HG02973 (cell line): ENCODE results near the gene IFITM5.
A peak's percentile ranks its signal among the peaks of the same experiment; 100 is the strongest.

Experiments used
- ATAC-seq: cut with Tn5 transposase; IDR thresholded peaks from one replicate; pipeline ENCODE4 v1.9.1; 2021; ENCODE audit warnings: moderate library complexity; ENCODE audit not compliant: unreplicated experiment

IFITM5 gene

GRCh38 chr11:269146-269890 lies 30.0 kb downstream of the IFITM5 start:
- peak; percentile 64 for ATAC-seq

DNA sequence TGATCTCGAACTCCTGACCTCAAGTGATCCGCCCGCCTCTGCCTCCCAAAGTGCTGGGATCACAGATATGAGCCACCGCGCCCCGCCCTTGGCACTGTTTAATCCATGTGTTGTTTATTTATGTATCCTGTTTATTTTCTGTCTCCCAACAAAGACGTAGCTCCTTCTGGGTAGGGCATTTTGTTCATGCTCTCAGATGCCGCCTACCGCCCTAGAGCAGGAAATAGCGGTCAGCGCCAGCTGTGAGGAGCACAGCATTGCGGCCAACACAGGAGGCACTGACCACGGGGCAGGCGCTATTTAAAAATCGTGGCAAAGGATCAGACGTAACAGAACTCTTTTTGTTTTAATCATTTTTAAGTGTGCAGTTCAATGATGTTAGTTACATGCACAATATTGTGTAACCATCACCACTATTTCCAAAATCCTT lies 30.6 kb downstream of the IFITM5 start:
- ATAC-seq = peak; percentile 29

GRCh38 chr11:267491-267994 lies 31.8 kb downstream of the IFITM5 start:
- ATAC-seq = no peak

- ATAC-seq = no peak
Measured at GRCh38 chr11:266676-267439, 32.5 kb downstream of the IFITM5 start.

GRCh38 chr11:261624-262023 lies 37.7 kb downstream of the IFITM5 start:
- ATAC-seq = no peak

- ATAC-seq = no peak
Measured at GRCh38 chr11:259413-259812, 39.9 kb downstream of the IFITM5 start.

GRCh38 chr11:257766-258493 lies 41.4 kb downstream of the IFITM5 start:
- no peak for ATAC-seq

GRCh38 chr11:256952-257737 lies 42.2 kb downstream of the IFITM5 start:
- no peak for ATAC-seq

DNA sequence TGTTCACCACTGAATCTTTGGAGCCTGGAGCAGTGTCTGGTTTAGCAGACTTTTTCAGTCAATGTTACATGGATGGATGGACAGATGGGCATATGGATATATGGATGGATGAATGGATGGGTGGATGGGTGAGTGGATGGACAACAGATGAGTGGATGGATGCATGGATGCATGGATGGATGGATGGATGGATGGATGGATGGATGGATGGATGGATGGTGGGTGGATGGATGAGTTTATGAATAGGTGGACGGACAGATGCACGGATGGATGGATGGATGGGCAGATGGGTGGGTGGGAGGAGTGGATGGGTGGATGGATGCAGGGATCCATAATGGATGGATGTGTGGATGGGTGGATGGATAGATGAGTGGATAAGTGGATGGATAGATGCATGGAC lies 43.5 kb downstream of the IFITM5 start:
- no peak for ATAC-seq

DNA sequence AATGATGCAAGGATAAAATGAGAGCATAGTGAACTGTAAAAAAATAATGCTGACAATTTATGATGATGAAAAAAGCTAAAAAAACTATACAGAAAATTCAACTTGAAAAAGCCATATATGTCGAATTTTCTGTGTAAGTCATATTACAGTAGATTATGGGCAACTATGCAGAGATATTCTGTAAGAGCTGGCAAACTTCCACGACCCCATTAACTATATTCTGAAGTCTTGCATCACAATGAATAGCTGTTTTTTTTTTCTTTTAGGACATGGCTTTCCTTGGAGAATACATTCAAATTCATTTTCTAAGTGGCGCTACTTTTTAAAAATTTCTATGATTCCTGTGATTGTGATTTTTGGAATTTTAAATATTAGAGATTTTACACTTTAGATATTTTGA lies 44.1 kb downstream of the IFITM5 start:
- ATAC-seq = no peak

DNA sequence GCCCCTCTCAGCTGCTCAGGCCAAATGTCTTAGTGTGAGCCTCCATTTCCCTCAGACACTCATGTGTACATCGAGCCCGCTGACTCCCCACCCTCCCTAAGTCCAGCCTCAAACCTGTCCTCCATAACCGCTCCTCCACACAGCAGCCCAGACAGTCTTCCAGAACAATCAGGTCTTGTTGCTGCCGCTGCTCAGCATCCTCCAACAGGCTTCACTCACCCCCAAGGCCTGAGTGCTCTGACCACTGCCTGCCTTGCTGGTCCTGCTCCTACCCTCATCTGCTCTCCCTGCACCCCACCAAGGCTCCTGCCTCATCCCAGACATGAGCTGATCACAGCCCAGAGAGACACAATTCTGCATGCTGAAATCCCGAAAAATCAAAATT lies 45.4 kb downstream of the IFITM5 start:
- ATAC-seq = no peak

- ATAC-seq = no peak
Measured at GRCh38 chr11:253160-253885, 46.0 kb downstream of the IFITM5 start.

- no peak for ATAC-seq
Measured at GRCh38 chr11:252666-253065, 46.7 kb downstream of the IFITM5 start.

DNA sequence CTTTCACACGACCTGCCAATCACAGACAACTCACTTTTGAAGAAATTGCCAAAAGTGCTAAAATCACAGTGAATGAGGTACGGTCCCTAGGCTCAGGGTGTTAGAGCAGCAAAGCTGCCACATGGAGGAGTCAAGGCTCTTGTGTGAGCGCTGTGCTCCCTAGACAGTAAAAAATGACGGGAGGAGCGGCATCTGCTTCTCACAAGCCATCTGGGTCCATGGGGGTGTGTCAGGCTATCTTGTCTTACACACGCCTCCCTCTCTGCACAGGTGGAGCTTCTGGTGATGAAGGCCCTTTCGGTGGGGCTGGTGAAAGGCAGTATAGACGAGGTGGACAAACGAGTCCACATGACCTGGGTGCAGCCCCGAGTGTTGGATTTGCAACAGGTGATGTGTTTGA lies 47.8 kb downstream of the IFITM5 start:
- ATAC-seq = no peak

GRCh38 chr11:250740-251299 lies 48.5 kb downstream of the IFITM5 start:
- ATAC-seq = no peak

DNA sequence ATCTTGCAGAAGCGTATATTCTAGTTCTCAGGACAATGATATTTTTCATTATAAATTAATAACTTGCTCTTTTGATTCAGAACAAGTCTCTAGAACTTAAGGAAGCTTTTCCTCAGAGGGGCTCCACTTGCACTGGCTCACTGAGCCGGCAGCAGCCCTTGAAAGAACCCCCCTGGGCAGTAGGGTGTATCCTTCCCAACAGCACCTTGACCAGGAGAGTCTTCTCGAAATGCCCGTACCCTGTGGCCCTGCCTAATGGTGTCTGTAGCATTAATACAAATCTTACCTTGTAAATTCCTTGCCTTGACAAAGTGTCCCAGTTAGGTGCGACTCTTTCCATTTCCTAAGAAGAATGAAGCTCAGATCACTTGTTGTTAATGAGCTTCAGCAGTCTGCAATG lies 49.1 kb downstream of the IFITM5 start:
- no peak for ATAC-seq

- ATAC-seq = no peak
Measured at GRCh38 chr11:249062-249461, 50.3 kb downstream of the IFITM5 start.
